GM12873 (cell line): Measurements from ENCODE around the gene TECTB.

ENCODE experiments used
- TF ChIP-seq, protein P1 (sequence below): IDR thresholded peaks from 2 replicates; pipeline ENCODE4 v1.5.1; 2012; ENCODE audit warnings: low read depth, mild to moderate bottlenecking, moderate library complexity, low read length, control low read depth; ENCODE audit not compliant: insufficient read depth; ENCODE audit errors: missing control alignments

Gene TECTB

DNA sequence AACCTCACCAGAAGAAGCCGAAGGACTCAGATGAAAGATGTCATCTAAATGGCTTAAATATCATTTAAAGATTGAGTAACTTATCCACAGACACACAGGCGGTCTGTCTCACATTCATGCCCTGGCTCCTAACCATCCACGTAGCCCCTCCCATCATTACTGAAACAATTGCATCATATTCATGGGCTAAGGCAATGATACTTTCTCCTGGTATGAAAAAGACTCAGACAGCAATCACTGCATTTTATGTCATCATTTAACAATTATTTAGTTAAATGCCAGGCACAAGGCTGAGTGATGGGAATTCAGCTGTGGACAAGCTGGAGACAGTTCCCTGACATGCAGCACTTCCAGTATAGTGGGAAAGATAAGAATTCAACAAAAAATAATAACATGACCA, 11.2 kb upstream of the TECTB start:
- TF ChIP-seq, protein P1, sequence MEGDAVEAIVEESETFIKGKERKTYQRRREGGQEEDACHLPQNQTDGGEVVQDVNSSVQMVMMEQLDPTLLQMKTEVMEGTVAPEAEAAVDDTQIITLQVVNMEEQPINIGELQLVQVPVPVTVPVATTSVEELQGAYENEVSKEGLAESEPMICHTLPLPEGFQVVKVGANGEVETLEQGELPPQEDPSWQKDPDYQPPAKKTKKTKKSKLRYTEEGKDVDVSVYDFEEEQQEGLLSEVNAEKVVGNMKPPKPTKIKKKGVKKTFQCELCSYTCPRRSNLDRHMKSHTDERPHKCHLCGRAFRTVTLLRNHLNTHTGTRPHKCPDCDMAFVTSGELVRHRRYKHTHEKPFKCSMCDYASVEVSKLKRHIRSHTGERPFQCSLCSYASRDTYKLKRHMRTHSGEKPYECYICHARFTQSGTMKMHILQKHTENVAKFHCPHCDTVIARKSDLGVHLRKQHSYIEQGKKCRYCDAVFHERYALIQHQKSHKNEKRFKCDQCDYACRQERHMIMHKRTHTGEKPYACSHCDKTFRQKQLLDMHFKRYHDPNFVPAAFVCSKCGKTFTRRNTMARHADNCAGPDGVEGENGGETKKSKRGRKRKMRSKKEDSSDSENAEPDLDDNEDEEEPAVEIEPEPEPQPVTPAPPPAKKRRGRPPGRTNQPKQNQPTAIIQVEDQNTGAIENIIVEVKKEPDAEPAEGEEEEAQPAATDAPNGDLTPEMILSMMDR, result no peak

DNA sequence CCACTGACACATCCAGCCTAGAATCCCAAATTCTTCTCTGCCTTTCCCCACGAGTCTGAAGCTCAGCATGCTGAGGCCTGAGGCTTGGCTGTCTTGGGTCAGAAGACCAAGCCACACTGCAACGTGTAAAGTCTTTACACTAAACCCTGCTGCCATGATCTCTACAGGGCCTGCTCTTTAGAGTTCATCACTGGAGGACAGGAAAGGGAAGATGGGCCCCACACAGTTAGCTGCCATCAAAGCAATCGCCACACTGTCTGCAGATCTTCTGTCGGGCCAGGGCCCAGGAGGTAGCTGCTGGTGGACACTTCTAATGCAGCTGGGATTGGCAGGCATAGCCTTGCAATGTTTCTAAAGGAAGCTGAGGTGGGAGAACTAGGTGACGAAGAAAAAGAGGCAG, 8.4 kb upstream of the TECTB start:
- TF ChIP-seq, protein P1, result no peak

DNA sequence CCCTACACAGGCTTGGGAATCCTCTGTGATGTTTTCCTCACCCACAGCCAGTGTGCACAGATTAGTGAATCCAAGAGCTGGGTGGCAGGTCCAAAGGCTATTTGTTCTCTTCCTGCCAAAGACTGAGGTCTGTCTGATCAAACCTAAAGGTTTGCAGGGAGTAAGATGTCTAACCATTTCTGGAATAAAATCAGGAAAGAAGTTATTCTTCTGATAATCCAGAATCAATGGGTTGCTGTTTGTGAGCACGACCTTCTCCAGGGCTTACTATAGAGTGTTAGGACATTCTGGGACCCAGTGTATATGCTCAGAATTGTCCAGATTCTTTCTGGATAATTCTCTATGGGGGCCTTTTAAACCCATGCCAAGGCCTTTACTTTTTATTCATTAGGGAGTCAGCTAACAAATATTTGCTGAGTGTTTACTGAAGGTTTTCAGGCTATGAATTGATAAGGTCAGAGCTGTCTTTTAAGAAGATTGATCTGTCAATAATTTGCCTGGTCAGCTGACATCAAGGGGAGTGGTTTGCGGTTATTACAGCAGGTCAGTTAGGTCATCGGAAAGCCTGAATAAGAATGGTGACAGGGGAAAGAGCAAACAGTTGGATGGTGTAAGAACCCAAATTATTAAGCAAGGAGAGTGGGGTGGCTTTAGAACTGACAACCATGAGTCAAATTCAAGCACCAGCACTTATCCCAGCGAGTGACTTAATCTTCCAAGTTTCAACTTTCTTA, 7.5 kb upstream of the TECTB start:
- TF ChIP-seq, protein P1, result no peak

DNA sequence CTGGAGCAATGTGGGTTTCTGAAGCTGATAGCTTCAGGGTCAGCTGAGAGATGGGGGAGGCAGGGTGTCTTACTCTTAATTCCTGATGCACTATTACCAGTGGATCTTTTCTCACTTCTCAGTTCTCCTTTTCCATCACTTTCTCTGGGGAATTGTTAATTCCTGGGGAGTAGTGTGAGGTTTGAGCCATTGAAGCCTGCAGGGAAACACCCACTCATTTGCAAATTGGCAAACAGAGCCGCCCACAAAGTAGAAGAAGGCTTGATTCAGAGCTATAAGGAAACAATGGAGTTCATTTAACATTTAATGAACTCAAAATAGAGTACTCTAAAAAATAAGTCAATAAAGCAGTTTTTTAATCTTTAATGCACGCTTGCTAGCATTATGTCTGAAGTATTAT, 4.3 kb upstream of the TECTB start:
- TF ChIP-seq, protein P1, result no peak

DNA sequence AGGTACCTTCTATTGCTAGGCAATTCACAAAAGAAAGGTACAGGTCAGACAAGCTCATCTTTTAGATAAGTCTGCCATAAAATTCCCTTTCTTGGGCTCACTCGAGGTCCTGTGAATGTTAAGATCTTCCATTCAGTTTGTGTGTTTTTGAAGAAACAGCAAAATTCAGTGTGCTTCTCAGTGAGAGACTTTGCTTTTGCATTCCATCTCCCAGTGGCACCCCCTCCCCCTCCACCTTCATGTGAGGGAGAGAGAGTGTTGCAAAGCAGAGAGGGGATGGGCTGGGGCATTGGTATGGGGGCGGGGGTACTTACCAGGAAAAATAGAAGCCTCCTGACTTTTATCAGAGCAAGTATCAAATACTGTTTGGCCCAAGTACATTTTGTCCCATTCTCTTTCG, 3.8 kb upstream of the TECTB start:
- TF ChIP-seq, protein P1, result no peak

DNA sequence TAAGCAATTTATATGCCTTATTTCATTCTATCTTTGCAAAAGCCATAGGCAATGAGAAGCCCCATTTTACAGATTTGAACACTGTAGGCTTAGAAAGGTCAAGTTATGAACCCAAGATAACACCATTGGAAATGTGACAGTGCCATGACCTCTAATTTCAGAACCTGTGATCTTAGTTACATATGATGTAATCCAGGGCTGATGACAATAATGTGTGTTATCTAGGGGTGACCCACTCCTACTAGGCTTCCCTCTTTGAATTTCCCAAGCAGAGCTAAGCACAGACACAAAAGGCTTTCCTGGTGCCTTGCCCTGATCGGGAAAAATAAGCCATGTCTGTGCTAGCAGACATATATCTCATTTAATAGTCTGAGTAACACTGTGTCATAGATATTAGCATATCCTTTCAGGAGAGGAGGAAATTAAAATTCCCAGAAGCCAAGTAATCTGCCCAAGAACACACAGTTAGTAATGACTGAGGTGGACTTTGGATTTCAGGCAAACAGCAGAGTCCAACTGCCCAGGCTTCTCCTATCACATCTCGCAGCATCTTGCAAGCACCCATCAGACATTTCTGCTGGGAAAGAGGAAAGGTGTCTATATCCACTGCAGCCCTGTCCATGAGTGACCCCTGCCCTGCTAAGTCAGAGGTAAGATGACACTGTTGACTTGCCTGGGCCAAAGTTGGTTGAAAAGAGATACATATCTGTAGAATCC, 2.8 kb upstream of the TECTB start:
- TF ChIP-seq, protein P1, result no peak

DNA sequence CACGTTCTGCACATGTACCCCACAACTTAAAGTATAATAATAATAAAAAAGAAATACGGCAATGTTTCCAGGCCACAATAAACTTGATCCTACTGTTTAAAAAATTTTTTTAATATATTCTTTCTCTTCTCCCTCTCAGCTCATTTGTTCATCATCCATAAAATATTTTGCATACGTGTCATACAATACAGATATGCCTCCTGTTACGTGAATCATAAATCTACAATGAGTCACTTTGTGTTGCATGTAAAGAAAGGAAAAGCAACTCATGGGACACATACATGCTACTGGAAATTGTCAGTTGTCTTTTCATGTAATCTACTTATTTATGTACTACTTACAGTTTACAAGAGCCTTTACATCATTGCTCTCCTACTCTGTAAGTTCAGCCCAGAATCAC, 1.1 kb upstream of the TECTB start:
- TF ChIP-seq, protein P1, result no peak
